HG02642 (cell line): ENCODE data around the gene CORO6.

Experiments used
- ATAC-seq: cut with Tn5 transposase; IDR thresholded peaks from one replicate; pipeline ENCODE4 v1.9.1; 2021; ENCODE audit warnings: mild to moderate bottlenecking; ENCODE audit not compliant: unreplicated experiment, poor library complexity

CORO6 gene

DNA sequence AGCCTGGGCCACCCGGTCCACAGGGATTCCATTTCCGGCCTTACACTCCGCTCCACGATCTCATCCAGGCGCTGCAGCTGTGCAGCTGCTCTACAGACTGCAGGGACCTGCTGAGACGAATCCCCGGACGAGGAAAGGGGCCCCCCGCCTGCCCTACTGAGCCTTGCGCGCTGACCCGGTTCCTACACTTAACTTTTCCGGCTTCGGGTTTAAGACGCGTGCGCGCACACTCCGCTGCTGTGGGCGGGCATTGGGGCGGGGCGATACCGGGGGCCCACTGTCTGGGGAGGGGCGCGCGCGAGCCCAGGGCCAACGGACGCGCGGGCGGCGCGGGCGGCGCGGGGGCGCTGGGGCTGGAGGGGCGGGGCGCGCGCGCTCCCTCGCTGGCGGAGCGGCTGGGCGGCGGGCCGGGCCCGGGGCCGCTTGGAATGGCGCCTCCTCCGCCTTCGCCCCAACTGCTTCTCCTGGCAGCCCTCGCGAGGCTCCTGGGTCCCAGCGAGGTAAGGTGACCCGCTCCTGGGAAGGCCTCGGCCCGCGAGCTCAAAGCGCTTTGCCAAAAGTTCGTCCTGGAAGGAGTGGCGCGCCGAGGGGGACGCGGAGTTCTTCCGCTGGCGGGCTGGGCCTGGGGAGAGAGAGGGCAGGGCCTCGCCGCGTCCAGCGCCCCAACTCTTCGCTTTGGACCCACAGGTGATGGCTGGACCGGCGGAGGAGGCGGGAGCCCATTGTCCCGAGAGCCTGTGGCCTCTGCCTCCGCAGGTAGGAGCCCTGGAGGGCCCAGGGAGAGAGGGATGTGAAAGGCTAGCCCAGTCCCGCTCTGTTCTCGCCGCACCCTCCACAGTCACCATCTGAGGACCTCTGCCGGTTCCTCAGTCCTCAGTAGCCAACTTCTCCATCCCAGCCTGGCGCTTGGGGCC lies 54.1 kb downstream of the CORO6 start, which contains the start of gene TP53I13:
Gene TP53I13 (plus strand): TSS at position 371 of the 914 bp plus-strand sequence. CDS start 58 bp downstream, at position 429.
- ATAC-seq, result peak; percentile 50

DNA sequence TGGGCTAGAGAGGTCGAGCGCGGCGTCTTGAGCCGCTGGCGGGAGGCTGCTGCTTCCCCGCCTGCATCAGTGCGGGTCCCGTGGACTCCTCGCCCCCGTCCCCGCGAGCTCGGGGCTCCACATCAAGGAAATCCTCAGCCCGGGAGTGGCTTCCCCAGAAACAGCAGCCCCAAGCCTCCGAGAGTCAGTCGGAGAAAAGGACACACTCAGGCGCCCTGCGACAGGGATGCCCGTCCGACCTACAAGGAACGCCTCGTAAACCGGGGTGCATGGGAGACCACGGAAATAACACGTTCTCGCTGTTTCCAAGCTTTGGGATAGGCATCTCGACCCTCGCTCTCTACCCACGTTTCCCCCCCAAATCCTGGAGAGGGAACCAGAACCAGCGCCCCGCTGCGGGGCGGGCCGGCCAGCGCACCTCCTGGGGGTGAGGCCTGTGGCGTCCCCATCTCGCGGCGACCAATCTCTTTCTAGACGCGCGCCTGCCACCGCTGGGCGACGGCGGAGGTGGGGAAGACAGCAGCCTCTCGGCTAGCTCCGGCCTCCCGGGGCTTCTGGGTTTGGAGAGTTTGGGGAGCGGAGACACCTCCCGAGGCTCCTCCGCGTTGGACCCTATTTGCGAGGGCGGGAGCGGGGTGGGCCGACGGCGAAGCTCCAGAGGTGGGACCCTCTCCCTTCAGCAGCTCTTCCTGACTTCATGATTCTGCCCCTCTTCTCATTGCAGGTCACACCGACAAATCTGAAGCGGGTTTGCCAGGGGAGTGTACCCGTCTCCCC lies 55.0 kb downstream of the CORO6 start:
- peak; percentile 47 for ATAC-seq

DNA sequence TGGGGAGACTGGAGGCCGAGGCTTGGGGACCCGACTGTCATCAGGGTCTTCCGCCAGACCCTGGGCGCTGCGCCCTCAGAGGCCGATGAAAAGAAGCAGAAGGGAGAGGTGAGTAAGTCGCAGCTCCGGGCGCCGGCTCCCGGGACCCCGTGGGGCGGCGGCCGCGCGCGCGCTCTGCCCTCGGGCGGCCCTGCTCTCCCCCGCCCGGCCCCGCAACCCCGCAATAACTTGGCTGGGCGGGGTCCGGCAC lies 55.5 kb downstream of the CORO6 start:
- peak; percentile 8 for ATAC-seq

DNA sequence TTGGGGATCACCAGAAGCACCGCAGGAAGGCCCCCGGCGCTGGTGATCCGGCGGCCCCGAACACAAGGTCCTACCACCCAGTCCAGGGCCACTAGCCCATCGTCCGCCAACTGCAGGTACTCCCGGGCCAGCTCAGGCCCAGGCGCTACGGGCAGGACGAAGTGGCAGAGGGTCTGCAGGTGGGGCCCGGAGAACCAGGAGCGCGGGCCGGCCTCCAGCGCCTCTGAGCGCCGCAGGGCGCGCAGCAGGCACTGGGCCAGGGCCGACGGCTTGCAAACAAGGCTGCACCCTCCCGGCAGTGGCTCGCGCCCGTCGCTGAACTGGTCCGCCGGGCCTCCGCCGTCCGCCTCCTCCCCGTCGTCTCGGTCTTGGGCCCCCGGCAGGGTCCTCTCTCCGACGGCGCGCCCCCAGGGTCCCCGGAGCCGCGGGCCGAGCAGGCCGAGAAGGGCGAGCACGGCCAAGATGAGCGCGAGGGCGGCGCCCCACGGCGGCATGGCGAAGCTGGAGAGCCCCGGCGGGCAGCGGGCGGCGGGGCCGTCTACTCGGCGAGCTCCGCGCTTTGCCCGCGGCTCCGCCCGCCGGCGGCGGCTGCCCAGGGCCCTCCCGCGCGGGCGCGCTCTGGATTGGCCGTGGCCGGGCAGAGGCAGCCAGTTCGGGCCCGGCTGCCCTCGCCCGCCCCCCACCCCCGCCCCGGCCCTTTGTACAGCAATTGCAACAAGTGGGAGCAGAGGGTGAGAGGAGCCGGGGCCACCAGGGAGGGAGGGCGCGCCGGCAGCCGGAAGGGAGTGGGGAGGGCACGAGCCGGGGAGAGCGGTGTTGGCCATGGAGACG lies 56.0 kb downstream of the CORO6 start, which contains the start of gene ABHD15:
Gene ABHD15 (minus strand): TSS at position 565 of the 831 bp plus-strand sequence. CDS start 71 bp downstream, at position 494.
- peak; percentile 27 for ATAC-seq

DNA sequence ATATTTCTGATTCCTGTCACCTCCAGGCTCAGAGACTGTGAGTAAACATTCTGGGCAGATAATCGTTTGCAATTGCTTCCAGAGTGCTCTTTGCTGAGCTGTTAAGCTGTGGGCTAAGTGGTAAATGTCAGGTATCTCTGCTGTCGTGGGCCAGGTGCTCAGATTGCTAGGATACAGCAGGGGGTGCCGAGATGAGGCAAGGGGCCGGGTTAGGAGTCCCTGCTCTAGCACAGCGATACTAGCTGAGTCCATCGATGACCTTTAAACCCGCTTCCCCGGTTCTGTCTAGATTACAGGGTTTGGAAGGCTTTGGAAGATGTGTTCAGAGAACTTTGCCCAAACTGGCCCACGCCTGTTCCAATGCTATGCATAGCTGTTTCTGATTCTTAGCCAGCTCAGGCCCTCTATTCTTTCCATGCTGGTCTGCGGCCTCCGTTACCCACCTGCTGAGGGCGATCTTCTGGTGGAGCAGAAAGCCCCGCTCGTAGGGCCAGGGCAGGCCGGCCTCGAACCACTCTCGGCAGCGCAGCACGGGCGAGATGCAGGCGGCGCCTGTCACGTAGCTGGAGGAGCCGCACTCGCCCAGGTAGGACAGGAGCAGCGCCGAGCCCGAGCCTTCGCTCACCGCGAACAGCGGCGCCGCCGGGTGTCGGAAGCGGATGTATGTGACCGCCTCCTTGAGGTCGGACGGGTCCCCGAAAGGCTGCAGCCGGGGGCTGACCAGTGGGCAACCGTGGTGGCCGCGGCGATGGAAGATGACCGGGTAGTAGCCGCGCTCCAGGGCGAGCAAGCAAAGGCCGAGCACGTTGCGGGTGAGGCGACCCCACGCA lies 56.9 kb downstream of the CORO6 start:
- ATAC-seq, result no peak
